Endothelial cell of umbilical vein (primary cell): ENCODE data around the gene GPR155. TPM values are rescaled to one million over a fixed set of nuclear protein-coding genes. Genes with fewer than 3 reads are reported as not detected.

Source experiments
- BruUV-seq: library from RNA; stranded (reverse); fragments of 400-500 nt; replicated peaks from 2 replicates; lab custom pipeline; 2021; lab: Mats Ljungman, UMichigan
- CTCF ChIA-PET: fragments of 300-600, 350-600 bp; sonication (Branson Sonifier 250); formaldehyde crosslinking; loops from one replicate; lab custom pipeline; 2021; ENCODE audit warnings: antibody characterized with exemption, inconsistent platforms; lab: Charles Lee
- POLR2A ChIA-PET: fragments of 300-600, 350-600 bp; sonication (Branson Sonifier 250); formaldehyde crosslinking; loops from one replicate; lab custom pipeline; 2021; ENCODE audit warnings: antibody characterized with exemption, inconsistent platforms; lab: Charles Lee
- DNase-seq: peaks from one replicate; pipeline ENCODE4 v3.0.0-alpha.2; 2011; ENCODE audit warnings: low read depth, low spot score
- FAIRE-seq: peaks from 2 replicates; lab custom pipeline; 2011; peaks lifted over from hg19 to GRCh38; lab: Jason Lieb, UNC
- H2AFZ ChIP-seq: 2 replicates; pipeline ENCODE4 v1.6.0; 2012; ENCODE audit warnings: low read depth, low read length, control low read depth, inconsistent platforms
- H3K27ac ChIP-seq: 2 replicates; pipeline ENCODE4 v1.5.1; 2011; ENCODE audit warnings: low read depth, mild to moderate bottlenecking, control low read depth, low read length, moderate library complexity; ENCODE audit not compliant: insufficient read depth
- H3K27me3 ChIP-seq, 2 experiments: 2 replicates each; pipeline versions ENCODE4 v1.6.0 to v1.6.1; 2011; ENCODE audit warnings: low read length in 2 of 2, mixed read lengths in 1 of 2; ENCODE audit not compliant: control insufficient read depth in 2 of 2, insufficient read depth in 2 of 2
- H3K36me3 ChIP-seq, 2 experiments: 2 replicates in 1 of 2; 3 replicates in 1 of 2; pipeline ENCODE4 v1.5.1; 2011; ENCODE audit warnings: low read length in 2 of 2, mild to moderate bottlenecking in 1 of 2, moderate library complexity in 1 of 2; ENCODE audit not compliant: control insufficient read depth in 2 of 2, insufficient read depth in 2 of 2; ENCODE audit errors: extremely low read depth in 1 of 2
- H3K4me1 ChIP-seq: 3 replicates; pipeline ENCODE4 v1.5.1; 2011; ENCODE audit warnings: mild to moderate bottlenecking, low read length; ENCODE audit not compliant: control insufficient read depth, insufficient read depth; ENCODE audit errors: extremely low read depth
- H3K4me2 ChIP-seq: 2 replicates; pipeline ENCODE4 v1.6.1; 2011; ENCODE audit warnings: low read length, control low read depth, mixed read lengths; ENCODE audit not compliant: insufficient read depth
- H3K4me3 ChIP-seq, 3 experiments: fragments of 200-600 bp in 1 of 3; sonication (generic), shearing (Covaris generic) in 1 of 3; replicated peaks in 1 of 3; 2 replicates each; pipeline ENCODE4 v1.5.1; 2011 to 2016; ENCODE audit warnings: control low read depth in 3 of 3, low read length in 3 of 3, mild to moderate bottlenecking in 2 of 3, inconsistent platforms in 1 of 3, low read depth in 1 of 3, moderate library complexity in 1 of 3; ENCODE audit not compliant: insufficient read depth in 1 of 3
- H3K79me2 ChIP-seq: 2 replicates; pipeline ENCODE4 v1.6.0; 2012; ENCODE audit warnings: low read length, inconsistent platforms; ENCODE audit not compliant: control insufficient read depth, insufficient read depth
- H3K9ac ChIP-seq: replicated peaks from 2 replicates; pipeline ENCODE3; 2011; ENCODE audit warnings: low read length, control low read depth; ENCODE audit not compliant: insufficient read depth; ENCODE audit errors: extremely low read depth
- H3K9me1 ChIP-seq: replicated peaks from 3 replicates; pipeline ENCODE4 v1.6.0; 2011; ENCODE audit warnings: mild to moderate bottlenecking, low read length; ENCODE audit not compliant: control insufficient read depth, insufficient read depth; ENCODE audit errors: extremely low read depth
- H3K9me3 ChIP-seq: replicated peaks from 2 replicates; pipeline ENCODE4 v1.5.1; 2012; ENCODE audit warnings: low read length, inconsistent platforms; ENCODE audit not compliant: control insufficient read depth, insufficient read depth
- H4K20me1 ChIP-seq: replicated peaks from 2 replicates; pipeline ENCODE3; 2011; ENCODE audit warnings: mild to moderate bottlenecking, low read length; ENCODE audit not compliant: control insufficient read depth, insufficient read depth; ENCODE audit errors: extremely low read depth
- CTCF ChIP-seq, 2 donors: IDR thresholded peaks; 1 replicate in 1 of 2; 2 replicates in 1 of 2; pipeline ENCODE4 v1.5.1; 2011; ENCODE audit warnings: low read length in 2 of 2, mild to moderate bottlenecking in 2 of 2, moderate library complexity in 2 of 2, control low read depth in 1 of 2, inconsistent platforms in 1 of 2, low read depth in 1 of 2; ENCODE audit not compliant: insufficient read depth in 1 of 2; ENCODE audit errors: extremely low read depth in 1 of 2
- EZH2 ChIP-seq: IDR thresholded peaks from 2 replicates; pipeline ENCODE4 v1.6.1; 2012; ENCODE audit warnings: borderline replicate concordance, low read depth, mild to moderate bottlenecking, moderate library complexity, low read length, inconsistent platforms; ENCODE audit not compliant: severe bottlenecking
- FOS ChIP-seq: IDR thresholded peaks from 2 replicates; pipeline ENCODE4 v1.6.1; 2011; ENCODE audit warnings: mild to moderate bottlenecking, low read length, moderate library complexity, borderline replicate concordance; ENCODE audit not compliant: insufficient read depth
- GATA2 ChIP-seq: IDR thresholded peaks from 2 replicates; pipeline ENCODE4 v1.7.0; 2011; ENCODE audit warnings: low read depth, mild to moderate bottlenecking, moderate library complexity, mixed read lengths, low read length; ENCODE audit not compliant: insufficient read length, insufficient read depth
- JUN ChIP-seq: IDR thresholded peaks from 2 replicates; pipeline ENCODE4 v1.6.1; 2011; ENCODE audit warnings: borderline replicate concordance, low read depth; ENCODE audit not compliant: insufficient read length, insufficient read depth
- MAX ChIP-seq: IDR thresholded peaks from 2 replicates; pipeline ENCODE4 v1.6.1; 2011; ENCODE audit not compliant: insufficient read depth, insufficient read length
- MYC ChIP-seq: IDR thresholded peaks from one replicate; pipeline ENCODE4 v1.6.1; 2011; ENCODE audit warnings: mild to moderate bottlenecking, low read depth, low read length
- POLR2A ChIP-seq: IDR thresholded peaks from 2 replicates; pipeline ENCODE4 v1.6.1; 2012; ENCODE audit warnings: low read depth, mild to moderate bottlenecking, control low read depth, low read length
- POLR2AphosphoS5 ChIP-seq: IDR thresholded peaks from 2 replicates; pipeline ENCODE4 v1.6.1; 2012; ENCODE audit warnings: low read depth, mild to moderate bottlenecking, control low read depth, low read length, moderate library complexity; ENCODE audit not compliant: insufficient read depth
- dilution Hi-C: fragments of 300-500 bp; cut with MboI; formaldehyde crosslinking; loops from one replicate; pipeline ENCODE4 v1.15.0; 2019; ENCODE audit warnings: low sequenced_read_pairs; ENCODE audit not compliant: extremely low pct_ligation_motif_present
- intact Hi-C: fragments of 100-400 bp; cut with micrococcal nuclease; formaldehyde crosslinking; loops from one replicate; pipeline ENCODE4 v1.10.0; 2022
- polyA plus RNA-seq, 4 experiments: library from polyadenylated mRNA; depleted of rRNA in 3 of 4; stranded (reverse) in 3 of 4; unstranded in 1 of 4; fragments of >200 nt; gene quantifications; 2 replicates each; pipeline versions ENCODE4 v1.2.1 to v1.2.3, GENCODE V29; 2011 to 2012; ENCODE audit warnings: missing spikeins in 1 of 4
- total RNA-seq: library from RNA; stranded (reverse); gene quantifications from 2 replicates; pipeline ENCODE4 v1.2.3, GENCODE V29; 2021

GPR155 gene
- total and polyA plus RNA-seq, 2 donors (not counting 3 experiments of a cell fraction or from before 2014, with no cell fraction given), result 0.62 to 1.7 TPM

GRCh38 chr2:174400853-174401252 lies 86.0 kb downstream of the GPR155 start:
- Histone ChIP-seq H3K79me2 (no peaks in the 10 kb centered on the region), H3K9me3 (no peaks in the 10 kb centered on the region), H4K20me1 (no peaks in the 10 kb centered on the region), H3K27me3 (no peaks in the 10 kb centered on the region), H2AFZ (no peak overlapping the region), H3K36me3 (no peaks in the 10 kb centered on the region), H3K4me1 (peaks cover 4% of the 10 kb centered on the region), H3K27ac (no peak overlapping the region), H3K4me2 (no peak overlapping the region), H3K9me1 (no peaks in the 10 kb centered on the region), H3K4me3 (no peak overlapping the region), H3K9ac (no peak overlapping the region)
- POLR2A ChIA-PET, result no interaction called here
- BruUV-seq, result no TSS peak
- no peak for TF ChIP-seq MYC
- no peak for TF ChIP-seq JUN
- TF ChIP-seq POLR2AphosphoS5, result no peak
- TF ChIP-seq POLR2A, result no peak
- no peak for TF ChIP-seq FOS
- TF ChIP-seq EZH2, result no peak
- TF ChIP-seq CTCF (IDR thresholded peaks at IDR 0.05; ENCODE audit: extremely low read depth in 1 of 2, insufficient read depth in 1 of 2, low read depth in 1 of 2, low read length in 2 of 2), result no peak
- TF ChIP-seq GATA2, result no peak
- no peak for TF ChIP-seq MAX
- DNase-seq (no peak), FAIRE-seq (no peak)
- CTCF ChIA-PET, result interaction anchor here (1.2 kb wide), 1 partner anchor 45 kb away, joined by 3 read pairs; no protein-coding TSS in a partner anchor
- dilution Hi-C loops (no loop called here), intact Hi-C loops (no loop called here)
